HepG2 (cell line): Measurements from ENCODE around the gene BCL2L2. TPM values are rescaled to one million over a fixed set of nuclear protein-coding genes. Genes with fewer than 3 reads are reported as not detected.

Experiments
- ATAC-seq: fragments of 200-7000 bp; cut with Tn5 transposase; 3 replicates; pipeline ENCODE4 v1.9.1; 2020; ENCODE audit warnings: mild to moderate bottlenecking, moderate library complexity
- BruUV-seq: library from RNA; stranded (reverse); fragments of 400-500 nt; replicated peaks from 2 replicates; lab custom pipeline; 2021; lab: Mats Ljungman, UMichigan
- CTCF ChIA-PET: fragments of 300-600 bp; formaldehyde crosslinking; extraction: SDS; loops from one replicate; lab custom pipeline; 2021; ENCODE audit warnings: low total read pairs, inconsistent platforms, low intra/inter-chr PET ratio; lab: Yijun Ruan, JAX
- POLR2A ChIA-PET: fragments of 350-600 bp; sonication (Branson Sonifier 250); formaldehyde crosslinking; loops from one replicate; lab custom pipeline; 2020; ENCODE audit warnings: antibody characterized with exemption, inconsistent platforms; lab: Yijun Ruan, JAX
- DNase-seq: peaks from one replicate; pipeline ENCODE4 v3.0.0-alpha.2; 2015; ENCODE audit warnings: low spot score
- FAIRE-seq: peaks from 3 replicates; lab custom pipeline; 2011; peaks lifted over from hg19 to GRCh38; lab: Jason Lieb, UNC
- H2AFZ ChIP-seq: one replicate; pipeline ENCODE4 v1.6.1; 2011; ENCODE audit warnings: low read length, inconsistent platforms
- H3K27ac ChIP-seq: fragments of 300-600 bp; 3 replicates; pipeline ENCODE4 v1.8.0; 2011; ENCODE audit warnings: mixed run types, mild to moderate bottlenecking, mixed read lengths, low read length, inconsistent platforms; ENCODE audit not compliant: insufficient read depth; ENCODE audit errors: extremely low read length
- H3K27me3 ChIP-seq, 2 experiments: fragments of 200-600 bp in 1 of 2; 2 replicates in 1 of 2; 3 replicates in 1 of 2; pipeline versions ENCODE4 v1.6.0 to v1.8.0; 2011; ENCODE audit warnings: low read length in 2 of 2, mild to moderate bottlenecking in 2 of 2, moderate library complexity in 2 of 2, inconsistent platforms in 1 of 2; ENCODE audit not compliant: insufficient read depth in 2 of 2, control insufficient read depth in 1 of 2
- H3K36me3 ChIP-seq, 2 experiments: fragments of 200-600 bp in 1 of 2; replicated peaks in 1 of 2; 2 replicates in 1 of 2; 3 replicates in 1 of 2; pipeline versions ENCODE4 v1.5.1 to v1.8.0; 2011; ENCODE audit warnings: low read length in 2 of 2, inconsistent platforms in 1 of 2; ENCODE audit not compliant: insufficient read depth in 2 of 2, control insufficient read depth in 1 of 2
- H3K4me1 ChIP-seq: 2 replicates; pipeline ENCODE4 v1.5.1; 2012; ENCODE audit warnings: low read length, inconsistent platforms; ENCODE audit not compliant: insufficient read depth
- H3K4me2 ChIP-seq: 2 replicates; pipeline ENCODE4 v1.6.0; 2011; ENCODE audit warnings: low read depth, low read length, inconsistent platforms
- H3K4me3 ChIP-seq, 3 experiments: fragments of 200-600 bp in 1 of 3; sonication (generic), shearing (Covaris generic) in 1 of 3; replicated peaks in 1 of 3; 2 replicates each; pipeline ENCODE4 v1.5.1; 2011 to 2016; ENCODE audit warnings: low read length in 3 of 3, inconsistent platforms in 2 of 3, low read depth in 2 of 3, mild to moderate bottlenecking in 2 of 3, control low read depth in 1 of 3, mixed read lengths in 1 of 3; ENCODE audit not compliant: insufficient read depth in 1 of 3
- H3K79me2 ChIP-seq: one replicate; pipeline ENCODE4 v1.6.1; 2011; ENCODE audit warnings: low read length, inconsistent platforms; ENCODE audit not compliant: insufficient read depth
- H3K9ac ChIP-seq: 2 replicates; pipeline ENCODE4 v1.6.0; 2011; ENCODE audit warnings: mild to moderate bottlenecking, low read depth, low read length, inconsistent platforms; ENCODE audit not compliant: insufficient read depth
- H3K9me3 ChIP-seq: 2 replicates; pipeline ENCODE4 v1.5.1; 2012; ENCODE audit warnings: mild to moderate bottlenecking, low read length
- H4K20me1 ChIP-seq: 2 replicates; pipeline ENCODE4 v1.6.0; 2011; ENCODE audit warnings: inconsistent platforms, mild to moderate bottlenecking, low read length, moderate library complexity; ENCODE audit not compliant: insufficient read depth
- NFKB2 ChIP-seq: sonication (generic); formaldehyde crosslinking; IDR thresholded peaks from 2 replicates; pipeline ENCODE4 v1.4.0; 2020; ENCODE audit warnings: missing genetic modification reagents, borderline replicate concordance
- PCBP1 ChIP-seq: fragments of 200-400 bp; formaldehyde crosslinking; IDR thresholded peaks from 2 replicates; pipeline ENCODE4 v1.6.1; 2017; ENCODE audit warnings: mild to moderate bottlenecking, low read depth, low read length, borderline replicate concordance
- PITX1 ChIP-seq: sonication (generic); formaldehyde crosslinking; IDR thresholded peaks from 2 replicates; pipeline ENCODE4 v1.5.1; 2020; ENCODE audit warnings: mild to moderate bottlenecking, missing genetic modification reagents
- RBM39 ChIP-seq: fragments of 200-400 bp; formaldehyde crosslinking; IDR thresholded peaks from one replicate; pipeline ENCODE4 v1.6.1; 2018; ENCODE audit warnings: antibody characterized with exemption, mild to moderate bottlenecking, low read depth, low read length; ENCODE audit not compliant: poor library complexity, severe bottlenecking
- RXRA ChIP-seq: sonication (generic); formaldehyde crosslinking; IDR thresholded peaks from 2 replicates; pipeline ENCODE4 v1.5.1; 2020; ENCODE audit warnings: missing genetic modification reagents
- SALL1 ChIP-seq: sonication (generic); formaldehyde crosslinking; IDR thresholded peaks from 2 replicates; pipeline ENCODE4 v1.8.0; 2022; ENCODE audit warnings: mild to moderate bottlenecking, missing genetic modification reagents
- STAG1 ChIP-seq: sonication (generic); formaldehyde crosslinking; IDR thresholded peaks from 2 replicates; pipeline ENCODE4 v1.4.0; 2020; ENCODE audit warnings: missing genetic modification reagents
- THYN1 ChIP-seq: sonication (generic); formaldehyde crosslinking; IDR thresholded peaks from 2 replicates; pipeline ENCODE4 v1.8.1; 2023; ENCODE audit warnings: low read depth, mild to moderate bottlenecking, moderate library complexity, missing genetic modification reagents, borderline replicate concordance
- ZNF350 ChIP-seq: sonication (generic); formaldehyde crosslinking; IDR thresholded peaks from 2 replicates; pipeline ENCODE4 v1.4.0; 2020; ENCODE audit warnings: mild to moderate bottlenecking, low read depth, missing genetic modification reagents, borderline replicate concordance
- ZUFSP ChIP-seq: sonication (generic); formaldehyde crosslinking; IDR thresholded peaks from 2 replicates; pipeline ENCODE4 v1.9.0; 2021; ENCODE audit warnings: missing genetic modification reagents, mild to moderate bottlenecking, borderline replicate concordance
- WGBS: methylation state at CpG from one replicate; pipeline ENCODE4 v1.1.6; 2017; ENCODE audit warnings: low lambda C conversion rate; 5-methylcytosine and 5-hydroxymethylcytosine counted together
- in situ Hi-C: cut with HindIII; loops from 2 replicates; pipeline ENCODE4 v1.10.0; 2017; ENCODE audit warnings: low pct_unique_long_range_greater_than_20kb; ENCODE audit not compliant: extremely low pct_ligation_motif_present
- intact Hi-C: fragments of 100-400 bp; cut with micrococcal nuclease; formaldehyde crosslinking; loops from one replicate; pipeline ENCODE4 v1.10.0; 2022; ENCODE audit not compliant: unreplicated experiment
- polyA plus RNA-seq, 8 experiments: library from polyadenylated mRNA; depleted of rRNA in 3 of 8; stranded (reverse) in 7 of 8; unstranded in 1 of 8; fragments of >200 nt; fragmentation: Illumina TruSeq in 4 of 8; extraction: Trizol in 4 of 8; gene quantifications; 2 replicates each; pipeline versions ENCODE4 v1.2.1 to v1.2.3, GENCODE V29; 2011 to 2016; ENCODE audit warnings: low read depth in 4 of 8, missing spikeins in 1 of 8, mixed read lengths in 1 of 8; ENCODE audit not compliant: insufficient read depth in 1 of 8
- total RNA-seq, 5 experiments: library from RNA; depleted of rRNA; stranded (reverse); fragments of >200 nt; fragmentation: Illumina TruSeq; extraction: Trizol; gene quantifications; 2 replicates each; pipeline ENCODE4 v1.2.3, GENCODE V29; 2016; ENCODE audit warnings: low read depth in 1 of 5
- TF ChIP-seq, protein P1 (sequence below): sonication (generic); formaldehyde crosslinking; IDR thresholded peaks from 2 replicates; pipeline ENCODE4 v1.4.0; 2020; ENCODE audit warnings: mild to moderate bottlenecking, missing genetic modification reagents, borderline replicate concordance
- TF ChIP-seq, protein P2 (sequence below): sonication (generic); formaldehyde crosslinking; IDR thresholded peaks from 2 replicates; pipeline ENCODE4 v1.4.0; 2020; ENCODE audit warnings: missing genetic modification reagents
- TF ChIP-seq, protein P3 (sequence below): IDR thresholded peaks from 2 replicates; pipeline ENCODE4 v1.6.1; 2016

The BCL2L2 gene
- total and polyA plus RNA-seq, 2 of the 13 experiments (the other 11 are each of a cell fraction or from before 2014, with no cell fraction given), result 28.1 to 49.8 TPM

GRCh38 chr14:23360496-23360895 lies 53.9 kb downstream of the BCL2L2 start:
- intact Hi-C loops (loop anchor here (2.0 kb wide), 1 partner anchor 32 kb away; no protein-coding TSS in a partner anchor), in situ Hi-C loops (no loop called here)
- Histone ChIP-seq H3K9ac (no peak overlapping the region), H3K79me2 (no peaks in the 10 kb centered on the region), H3K9me3 (no peaks in the 10 kb centered on the region), H3K4me3 (no peak overlapping the region), H3K4me1 (peaks cover 30% of the 10 kb centered on the region), H4K20me1 (no peaks in the 10 kb centered on the region), H3K4me2 (no peak overlapping the region), H3K27ac (no peak overlapping the region), H3K27me3 (peaks cover 50 to 93% of the 10 kb centered on the region in 2 experiments), H2AFZ (no peak overlapping the region), H3K36me3 (no peaks in the 10 kb centered on the region)
- 15% methylated on average over 11 of the region's 11 CpGs for WGBS
- FAIRE-seq, result no peak
- CTCF ChIA-PET, result interaction anchor here (1.7 to 1.8 kb wide), 2 partner anchors 33 to 95 kb away, joined by 5 to 7 read pairs; no protein-coding TSS in a partner anchor
- ATAC-seq, result peak; percentile 70
- POLR2A ChIA-PET, result interaction anchor here (0.6 to 1.6 kb wide), 3 partner anchors 20 to 39 kb away, joined by 3 to 11 read pairs (median 3); partner anchors contain the start of gene PABPN1
- BruUV-seq, result no TSS peak
- DNase-seq, result peak; percentile 54
- TF ChIP-seq, protein P1, sequence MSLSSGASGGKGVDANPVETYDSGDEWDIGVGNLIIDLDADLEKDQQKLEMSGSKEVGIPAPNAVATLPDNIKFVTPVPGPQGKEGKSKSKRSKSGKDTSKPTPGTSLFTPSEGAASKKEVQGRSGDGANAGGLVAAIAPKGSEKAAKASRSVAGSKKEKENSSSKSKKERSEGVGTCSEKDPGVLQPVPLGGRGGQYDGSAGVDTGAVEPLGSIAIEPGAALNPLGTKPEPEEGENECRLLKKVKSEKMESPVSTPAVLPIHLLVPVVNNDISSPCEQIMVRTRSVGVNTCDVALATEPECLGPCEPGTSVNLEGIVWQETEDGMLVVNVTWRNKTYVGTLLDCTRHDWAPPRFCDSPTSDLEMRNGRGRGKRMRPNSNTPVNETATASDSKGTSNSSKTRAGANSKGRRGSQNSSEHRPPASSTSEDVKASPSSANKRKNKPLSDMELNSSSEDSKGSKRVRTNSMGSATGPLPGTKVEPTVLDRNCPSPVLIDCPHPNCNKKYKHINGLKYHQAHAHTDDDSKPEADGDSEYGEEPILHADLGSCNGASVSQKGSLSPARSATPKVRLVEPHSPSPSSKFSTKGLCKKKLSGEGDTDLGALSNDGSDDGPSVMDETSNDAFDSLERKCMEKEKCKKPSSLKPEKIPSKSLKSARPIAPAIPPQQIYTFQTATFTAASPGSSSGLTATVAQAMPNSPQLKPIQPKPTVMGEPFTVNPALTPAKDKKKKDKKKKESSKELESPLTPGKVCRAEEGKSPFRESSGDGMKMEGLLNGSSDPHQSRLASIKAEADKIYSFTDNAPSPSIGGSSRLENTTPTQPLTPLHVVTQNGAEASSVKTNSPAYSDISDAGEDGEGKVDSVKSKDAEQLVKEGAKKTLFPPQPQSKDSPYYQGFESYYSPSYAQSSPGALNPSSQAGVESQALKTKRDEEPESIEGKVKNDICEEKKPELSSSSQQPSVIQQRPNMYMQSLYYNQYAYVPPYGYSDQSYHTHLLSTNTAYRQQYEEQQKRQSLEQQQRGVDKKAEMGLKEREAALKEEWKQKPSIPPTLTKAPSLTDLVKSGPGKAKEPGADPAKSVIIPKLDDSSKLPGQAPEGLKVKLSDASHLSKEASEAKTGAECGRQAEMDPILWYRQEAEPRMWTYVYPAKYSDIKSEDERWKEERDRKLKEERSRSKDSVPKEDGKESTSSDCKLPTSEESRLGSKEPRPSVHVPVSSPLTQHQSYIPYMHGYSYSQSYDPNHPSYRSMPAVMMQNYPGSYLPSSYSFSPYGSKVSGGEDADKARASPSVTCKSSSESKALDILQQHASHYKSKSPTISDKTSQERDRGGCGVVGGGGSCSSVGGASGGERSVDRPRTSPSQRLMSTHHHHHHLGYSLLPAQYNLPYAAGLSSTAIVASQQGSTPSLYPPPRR (CRISPR knock-in tag), result no peak
- TF ChIP-seq PITX1 (CRISPR knock-in tag) (0 out of 2 replicates have a peak, but pooled peaks have one; percentile 44), NFKB2 (CRISPR knock-in tag) (peak; percentile 61; the same call in 1 of the 2 replicates), RXRA (CRISPR knock-in tag) (peak; percentile 18; the same call in 1 of the 2 replicates), ZNF350 (CRISPR knock-in tag) (peak; percentile 45; the same call in 1 of the 2 replicates), PCBP1 (peak; percentile 94), STAG1 (peak; percentile 67), THYN1 (CRISPR knock-in tag) (0 out of 2 replicates have a peak, but pooled peaks have one; percentile 76), RBM39 (no peak), SALL1 (peak; percentile 52), ZUFSP (CRISPR knock-in tag) (no peak)
- TF ChIP-seq, protein P2, sequence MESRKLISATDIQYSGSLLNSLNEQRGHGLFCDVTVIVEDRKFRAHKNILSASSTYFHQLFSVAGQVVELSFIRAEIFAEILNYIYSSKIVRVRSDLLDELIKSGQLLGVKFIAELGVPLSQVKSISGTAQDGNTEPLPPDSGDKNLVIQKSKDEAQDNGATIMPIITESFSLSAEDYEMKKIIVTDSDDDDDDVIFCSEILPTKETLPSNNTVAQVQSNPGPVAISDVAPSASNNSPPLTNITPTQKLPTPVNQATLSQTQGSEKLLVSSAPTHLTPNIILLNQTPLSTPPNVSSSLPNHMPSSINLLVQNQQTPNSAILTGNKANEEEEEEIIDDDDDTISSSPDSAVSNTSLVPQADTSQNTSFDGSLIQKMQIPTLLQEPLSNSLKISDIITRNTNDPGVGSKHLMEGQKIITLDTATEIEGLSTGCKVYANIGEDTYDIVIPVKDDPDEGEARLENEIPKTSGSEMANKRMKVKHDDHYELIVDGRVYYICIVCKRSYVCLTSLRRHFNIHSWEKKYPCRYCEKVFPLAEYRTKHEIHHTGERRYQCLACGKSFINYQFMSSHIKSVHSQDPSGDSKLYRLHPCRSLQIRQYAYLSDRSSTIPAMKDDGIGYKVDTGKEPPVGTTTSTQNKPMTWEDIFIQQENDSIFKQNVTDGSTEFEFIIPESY (CRISPR knock-in tag), result peak; percentile 44; the same call in 1 of the 2 replicates
- TF ChIP-seq, protein P3, sequence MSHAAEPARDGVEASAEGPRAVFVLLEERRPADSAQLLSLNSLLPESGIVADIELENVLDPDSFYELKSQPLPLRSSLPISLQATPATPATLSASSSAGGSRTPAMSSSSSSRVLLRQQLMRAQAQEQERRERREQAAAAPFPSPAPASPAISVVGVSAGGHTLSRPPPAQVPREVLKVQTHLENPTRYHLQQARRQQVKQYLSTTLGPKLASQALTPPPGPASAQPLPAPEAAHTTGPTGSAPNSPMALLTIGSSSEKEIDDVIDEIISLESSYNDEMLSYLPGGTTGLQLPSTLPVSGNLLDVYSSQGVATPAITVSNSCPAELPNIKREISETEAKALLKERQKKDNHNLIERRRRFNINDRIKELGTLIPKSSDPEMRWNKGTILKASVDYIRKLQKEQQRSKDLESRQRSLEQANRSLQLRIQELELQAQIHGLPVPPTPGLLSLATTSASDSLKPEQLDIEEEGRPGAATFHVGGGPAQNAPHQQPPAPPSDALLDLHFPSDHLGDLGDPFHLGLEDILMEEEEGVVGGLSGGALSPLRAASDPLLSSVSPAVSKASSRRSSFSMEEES (CRISPR knock-in tag), result no peak
